Small intestine (tissue), 7 donors: ENCODE results near the gene KBTBD2. TPM values are rescaled to one million over a fixed set of nuclear protein-coding genes. Genes with fewer than 3 reads are reported as not detected.
"Not testable (repeated sequence)": the region's sequence is repeated elsewhere in the genome, so short reads cannot be mapped to it uniquely, and the experiment has no call there.

Experiments used
- DNase-seq, 2 donors: peaks; one replicate each; pipeline versions ENCODE4 v3.0.0 to v3.0.0-alpha.2; 2013
- FAIRE-seq: peaks from 2 replicates; lab custom pipeline; 2012; peaks lifted over from hg19 to GRCh38; lab: Jason Lieb, UNC
- H3K27ac ChIP-seq, 3 donors: one replicate each; pipeline ENCODE4 v1.5.1; 2013; ENCODE audit warnings: low read length in 2 of 3, mild to moderate bottlenecking in 2 of 3, control low read depth in 1 of 3, inconsistent platforms in 1 of 3, low read depth in 1 of 3, moderate library complexity in 1 of 3
- H3K27me3 ChIP-seq, 3 donors: one replicate each; pipeline ENCODE4 v1.6.1; 2013; ENCODE audit warnings: low read length in 3 of 3, inconsistent platforms in 1 of 3; ENCODE audit not compliant: control insufficient read depth in 3 of 3, insufficient read depth in 3 of 3
- H3K36me3 ChIP-seq, 3 donors: one replicate each; pipeline ENCODE4 v1.6.1; 2013; ENCODE audit warnings: low read length in 3 of 3, inconsistent platforms in 1 of 3, low read depth in 1 of 3, mild to moderate bottlenecking in 1 of 3, moderate library complexity in 1 of 3; ENCODE audit not compliant: control insufficient read depth in 3 of 3, insufficient read depth in 2 of 3
- H3K4me1 ChIP-seq, 3 donors: one replicate each; pipeline ENCODE4 v1.6.1; 2013; ENCODE audit warnings: low read length in 2 of 3, inconsistent platforms in 1 of 3, low read depth in 1 of 3, mild to moderate bottlenecking in 1 of 3, moderate library complexity in 1 of 3; ENCODE audit not compliant: control insufficient read depth in 3 of 3, insufficient read depth in 2 of 3
- H3K4me3 ChIP-seq, 3 donors: one replicate each; pipeline ENCODE4 v1.5.1; 2013; ENCODE audit warnings: low read length in 3 of 3, control low read depth in 1 of 3, inconsistent platforms in 1 of 3, low read depth in 1 of 3, mild to moderate bottlenecking in 1 of 3, moderate library complexity in 1 of 3
- H3K9me3 ChIP-seq, 2 donors: one replicate each; pipeline ENCODE4 v1.6.1; 2013; ENCODE audit warnings: low read depth in 1 of 2, low read length in 1 of 2; ENCODE audit not compliant: control insufficient read depth in 2 of 2, insufficient read depth in 1 of 2
- WGBS, 3 donors: extraction: QIAGEN DNeasy Blood & Tissue Kit; methylation state at CpG; one replicate each; pipeline ENCODE4 v1.1.7; 2013; 5-methylcytosine and 5-hydroxymethylcytosine counted together
- polyA plus RNA-seq, 4 donors: library from polyadenylated mRNA; stranded (reverse) in 3 of 4; unstranded in 1 of 4; fragments of 200-250 nt in 3 of 4; fragments of 120-200 nt in 1 of 4; gene quantifications; one replicate each; pipeline versions ENCODE4 v1.2.1 to v1.2.3, GENCODE V29; 2013
- donor health status: healthy with polysubstance abuse.
- donor health status: control.
- donor health status: control.
- donor health status: Bipolar disorder and iron deficiency.
- donor health status: healthy.

Gene KBTBD2
- polyA plus RNA-seq, 4 donors = 10.8 to 45.0 (median 14.4) TPM

GRCh38 chr7:32839846-32840245 lies 51.7 kb downstream of the KBTBD2 start:
- DNase-seq = not testable (repeated sequence)

DNA sequence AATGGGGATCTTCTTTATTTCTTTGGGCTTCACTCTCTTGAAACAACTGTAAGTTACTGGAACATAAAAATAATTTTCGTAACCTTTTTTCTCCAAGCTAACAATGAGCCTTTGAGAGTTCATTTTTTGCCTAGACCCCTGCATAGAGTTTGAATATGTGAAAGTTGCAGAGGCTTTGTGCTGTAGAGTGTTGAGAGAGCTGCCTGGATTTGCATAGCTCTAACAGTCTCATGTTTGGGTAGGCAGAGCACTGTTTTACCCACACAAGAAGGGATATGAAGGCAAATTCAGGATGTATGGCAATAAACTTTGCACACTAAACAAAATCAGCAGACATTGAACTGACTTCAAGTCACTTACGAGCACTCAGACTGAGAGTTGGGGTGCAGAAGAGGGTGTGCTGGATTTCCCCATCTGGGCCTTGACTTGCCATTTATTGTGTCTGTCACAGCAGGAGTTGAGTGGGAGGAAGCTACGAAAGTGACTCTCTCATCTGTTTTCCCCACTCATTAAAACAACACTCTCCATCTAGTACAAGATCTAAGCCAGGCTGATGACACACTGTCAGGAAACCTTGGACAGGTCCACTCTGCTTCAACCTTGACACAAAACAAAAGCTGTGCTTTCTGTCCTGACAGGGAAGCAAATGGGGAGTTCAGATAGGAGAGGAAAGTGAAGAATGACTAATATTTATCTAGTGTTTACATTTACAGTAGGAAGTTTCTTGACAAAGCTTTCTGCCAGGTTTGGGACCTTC lies 62.4 kb downstream of the KBTBD2 start:
- not testable (repeated sequence) for H3K9me3 ChIP-seq, H3K27me3 ChIP-seq, H3K36me3 ChIP-seq, FAIRE-seq, DNase-seq, H3K4me3 ChIP-seq, H3K27ac ChIP-seq, H3K4me1 ChIP-seq
- 60 to 100% (median 68%) methylated on average over 1 to 3 of the region's 3 CpGs for WGBS, 3 donors

More at GRCh38 chr7:32839846-32840245, 51.7 kb downstream of the KBTBD2 start:
- H3K4me3 ChIP-seq, H3K4me1 ChIP-seq, H3K9me3 ChIP-seq, H3K27me3 ChIP-seq, FAIRE-seq, H3K27ac ChIP-seq, H3K36me3 ChIP-seq: not testable (repeated sequence)
- WGBS, 3 donors = 72 to 89% (median 88%) methylated on average over 6 to 8 of the region's 8 CpGs

Other genes with a start within 250 kb of the KBTBD2 start
- gene FKBP9, start 65.7 kb upstream of the KBTBD2 start, polyA plus RNA-seq = 10 to 100 TPM in 2 of 4 donors, 1 to 10 TPM in 2; 8.1 to 69.6 (median 20.5) TPM
- gene NT5C3A, start 171.0 kb upstream of the KBTBD2 start, polyA plus RNA-seq = 100 to 1,000 TPM in 1 of 4 donors, 10 to 100 TPM in 3; 40.1 to 108 (median 88.7) TPM
- gene RP9, start 217.6 kb upstream of the KBTBD2 start, polyA plus RNA-seq = 10 to 100 TPM in 3 of 4 donors, 1 to 10 TPM in 1; 9.6 to 37.0 (median 26.4) TPM
- gene BBS9, start 237.8 kb upstream of the KBTBD2 start, polyA plus RNA-seq = 1 to 10 TPM; 2.0 to 8.8 (median 3.0) TPM